ENCODE data around the gene OR5A1.

GRCh38 chr11:59418156-59418555, 18.1 kb upstream of the OR5A1 start:
- TF ChIP-seq ZFX (IDR thresholded peaks at IDR 0.05): no peak
- TF ChIP-seq, protein P1, sequence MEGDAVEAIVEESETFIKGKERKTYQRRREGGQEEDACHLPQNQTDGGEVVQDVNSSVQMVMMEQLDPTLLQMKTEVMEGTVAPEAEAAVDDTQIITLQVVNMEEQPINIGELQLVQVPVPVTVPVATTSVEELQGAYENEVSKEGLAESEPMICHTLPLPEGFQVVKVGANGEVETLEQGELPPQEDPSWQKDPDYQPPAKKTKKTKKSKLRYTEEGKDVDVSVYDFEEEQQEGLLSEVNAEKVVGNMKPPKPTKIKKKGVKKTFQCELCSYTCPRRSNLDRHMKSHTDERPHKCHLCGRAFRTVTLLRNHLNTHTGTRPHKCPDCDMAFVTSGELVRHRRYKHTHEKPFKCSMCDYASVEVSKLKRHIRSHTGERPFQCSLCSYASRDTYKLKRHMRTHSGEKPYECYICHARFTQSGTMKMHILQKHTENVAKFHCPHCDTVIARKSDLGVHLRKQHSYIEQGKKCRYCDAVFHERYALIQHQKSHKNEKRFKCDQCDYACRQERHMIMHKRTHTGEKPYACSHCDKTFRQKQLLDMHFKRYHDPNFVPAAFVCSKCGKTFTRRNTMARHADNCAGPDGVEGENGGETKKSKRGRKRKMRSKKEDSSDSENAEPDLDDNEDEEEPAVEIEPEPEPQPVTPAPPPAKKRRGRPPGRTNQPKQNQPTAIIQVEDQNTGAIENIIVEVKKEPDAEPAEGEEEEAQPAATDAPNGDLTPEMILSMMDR (conservative IDR thresholded peaks at IDR 0.05): no peak

Measured in C4-2B (cell line).